CD4-positive, alpha-beta T cell treated with Interleukin-4 for 1 hour (primary cell): ENCODE measurements around the gene SIGLEC5.

ENCODE experiments used
- DNase-seq, 2 donors: peaks; one replicate each; pipeline ENCODE4 v3.0.0-alpha.2; 2020 to 2022

Gene SIGLEC5

GRCh38 chr19:51627491-51628138 lies 2.6 kb downstream of the SIGLEC5 start:
- no peak for DNase-seq

GRCh38 chr19:51626675-51627074 lies 3.5 kb downstream of the SIGLEC5 start:
- DNase-seq: no peak

GRCh38 chr19:51621178-51621577 lies 9.0 kb downstream of the SIGLEC5 start:
- DNase-seq: peak in 1 of 2 donors; percentile 22

GRCh38 chr19:51615991-51616390 lies 14.2 kb downstream of the SIGLEC5 start:
- no peak for DNase-seq

GRCh38 chr19:51614789-51615188 lies 15.4 kb downstream of the SIGLEC5 start:
- no peak for DNase-seq

- DNase-seq: no peak
Measured at GRCh38 chr19:51610576-51610975, 19.6 kb downstream of the SIGLEC5 start.

GRCh38 chr19:51607920-51608562 lies 22.2 kb downstream of the SIGLEC5 start:
- DNase-seq: peak; percentile 51 to 75

- peak in 1 of 2 donors; percentile 71 for DNase-seq
Measured at GRCh38 chr19:51607077-51607476, 23.1 kb downstream of the SIGLEC5 start.

GRCh38 chr19:51602189-51602854 lies 27.9 kb downstream of the SIGLEC5 start:
- DNase-seq: no peak

GRCh38 chr19:51600940-51601580 lies 29.1 kb downstream of the SIGLEC5 start:
- peak in 1 of 2 donors; percentile 20 for DNase-seq

GRCh38 chr19:51599084-51599483 lies 31.1 kb downstream of the SIGLEC5 start:
- DNase-seq: no peak

- no peak for DNase-seq
Measured at GRCh38 chr19:51598159-51598915, 31.9 kb downstream of the SIGLEC5 start.

GRCh38 chr19:51595190-51596175 lies 34.7 kb downstream of the SIGLEC5 start:
- DNase-seq: no peak

GRCh38 chr19:51594774-51595109 lies 35.5 kb downstream of the SIGLEC5 start:
- DNase-seq: no peak

- DNase-seq: peak; percentile 97
Measured at GRCh38 chr19:51593969-51594773, 36.0 kb downstream of the SIGLEC5 start.

GRCh38 chr19:51593138-51593890 lies 36.9 kb downstream of the SIGLEC5 start:
- DNase-seq: no peak

GRCh38 chr19:51592521-51592920 lies 37.7 kb downstream of the SIGLEC5 start:
- DNase-seq: no peak

- no peak for DNase-seq
Measured at GRCh38 chr19:51590441-51590840, 39.8 kb downstream of the SIGLEC5 start.

- no peak for DNase-seq
Measured at GRCh38 chr19:51589511-51589910, 40.7 kb downstream of the SIGLEC5 start.
